IMR-90 (cell line): ENCODE measurements around the gene IL22. TPM values are rescaled to one million over a fixed set of nuclear protein-coding genes. Genes with fewer than 3 reads are reported as not detected.

ENCODE experiments used
- ATAC-seq: fragments of 200-7000 bp; cut with Tn5 transposase; 2 replicates; pipeline ENCODE4 v1.9.1; 2020; ENCODE audit warnings: low read depth, mild to moderate bottlenecking, moderate library complexity
- BruUV-seq: library from RNA; stranded (reverse); fragments of 400-500 nt; replicated peaks from 2 replicates; lab custom pipeline; 2021; lab: Mats Ljungman, UMichigan
- CTCF ChIA-PET: fragments of 300-600 bp; formaldehyde crosslinking; extraction: SDS; loops from one replicate; lab custom pipeline; 2021; ENCODE audit warnings: antibody characterized with exemption; lab: Yijun Ruan, JAX
- POLR2A ChIA-PET: fragments of 300-600 bp; sonication (Branson Sonifier 250); formaldehyde crosslinking; loops from one replicate; lab custom pipeline; 2022; ENCODE audit warnings: antibody characterized with exemption; ENCODE audit not compliant: unreplicated experiment; lab: Charles Lee
- DNase-seq: peaks from one replicate; pipeline ENCODE4 v3.0.0; 2013
- H2AFZ ChIP-seq: replicated peaks from 2 replicates; pipeline ENCODE3; 2013; ENCODE audit warnings: low read length, mild to moderate bottlenecking; ENCODE audit not compliant: poor library complexity
- H2AK5ac ChIP-seq: 2 replicates; pipeline ENCODE4 v1.6.1; 2013; ENCODE audit warnings: low read depth, low read length, inconsistent platforms
- H2AK9ac ChIP-seq: replicated peaks from 2 replicates; pipeline ENCODE3; 2013; ENCODE audit warnings: mild to moderate bottlenecking, low read depth, low read length, moderate library complexity; ENCODE audit not compliant: poor library complexity
- H2BK120ac ChIP-seq: 2 replicates; pipeline ENCODE4 v1.6.1; 2013; ENCODE audit warnings: low read depth, low read length, inconsistent platforms
- H2BK15ac ChIP-seq: 3 replicates; pipeline ENCODE4 v1.6.1; 2013; ENCODE audit warnings: low read depth, low read length, inconsistent platforms
- H2BK20ac ChIP-seq: 2 replicates; pipeline ENCODE4 v1.6.1; 2013; ENCODE audit warnings: low read depth, mild to moderate bottlenecking, inconsistent platforms, low read length, moderate library complexity
- H2BK5ac ChIP-seq: 2 replicates; pipeline ENCODE4 v1.6.1; 2013; ENCODE audit warnings: mild to moderate bottlenecking, low read depth, low read length, inconsistent platforms; ENCODE audit not compliant: poor library complexity, severe bottlenecking
- H3K14ac ChIP-seq: replicated peaks from 2 replicates; pipeline ENCODE4 v1.6.1; 2013; ENCODE audit warnings: low read depth, low read length, inconsistent platforms
- H3K18ac ChIP-seq: 2 replicates; pipeline ENCODE4 v1.6.1; 2013; ENCODE audit warnings: low read depth, low read length, control low read depth
- H3K23ac ChIP-seq: 2 replicates; pipeline ENCODE4 v1.6.1; 2013; ENCODE audit warnings: low read depth, low read length, inconsistent platforms
- H3K27ac ChIP-seq: 2 replicates; pipeline ENCODE4 v1.5.1; 2013; ENCODE audit warnings: mild to moderate bottlenecking, control low read depth, low read length; ENCODE audit not compliant: insufficient read depth
- H3K27me3 ChIP-seq: 2 replicates; pipeline ENCODE4 v1.6.1; 2013; ENCODE audit warnings: low read length; ENCODE audit not compliant: control insufficient read depth, insufficient read depth
- H3K36me3 ChIP-seq: 2 replicates; pipeline ENCODE4 v1.6.1; 2013; ENCODE audit warnings: low read length, mixed read lengths; ENCODE audit not compliant: control insufficient read depth, insufficient read depth
- H3K4ac ChIP-seq: 2 replicates; pipeline ENCODE4 v1.6.1; 2013; ENCODE audit warnings: low read depth, low read length, inconsistent platforms
- H3K4me1 ChIP-seq: 2 replicates; pipeline ENCODE4 v1.6.1; 2013; ENCODE audit warnings: low read length, mixed read lengths; ENCODE audit not compliant: control insufficient read depth, insufficient read depth
- H3K4me2 ChIP-seq: 2 replicates; pipeline ENCODE4 v1.6.1; 2013; ENCODE audit warnings: low read depth, mild to moderate bottlenecking, control low read depth, low read length, moderate library complexity
- H3K4me3 ChIP-seq: 2 replicates; pipeline ENCODE4 v1.5.1; 2013; ENCODE audit warnings: low read depth, mild to moderate bottlenecking, control low read depth, low read length, moderate library complexity; ENCODE audit not compliant: insufficient read depth
- H3K56ac ChIP-seq: 2 replicates; pipeline ENCODE4 v1.6.1; 2013; ENCODE audit warnings: low read length, inconsistent platforms; ENCODE audit not compliant: insufficient read depth; ENCODE audit errors: extremely low read depth
- H3K79me1 ChIP-seq, 2 experiments: 2 replicates each; pipeline ENCODE4 v1.6.1; 2013; ENCODE audit warnings: low read length in 2 of 2, inconsistent platforms in 1 of 2, low read depth in 1 of 2
- H3K9ac ChIP-seq: 2 replicates; pipeline ENCODE4 v1.6.1; 2013; ENCODE audit warnings: low read depth, low read length, control low read depth
- H3K9me1 ChIP-seq: 2 replicates; pipeline ENCODE4 v1.6.1; 2013; ENCODE audit warnings: low read length, inconsistent platforms; ENCODE audit not compliant: insufficient read depth
- H3K9me3 ChIP-seq: 2 replicates; pipeline ENCODE4 v1.6.1; 2013; ENCODE audit warnings: low read length; ENCODE audit not compliant: control insufficient read depth, insufficient read depth
- H4K20me1 ChIP-seq: 2 replicates; pipeline ENCODE4 v1.6.1; 2013; ENCODE audit warnings: low read length, inconsistent platforms; ENCODE audit not compliant: insufficient read depth
- H4K5ac ChIP-seq: 2 replicates; pipeline ENCODE4 v1.6.1; 2013; ENCODE audit warnings: mild to moderate bottlenecking, low read depth, low read length, control low read depth
- H4K8ac ChIP-seq, 2 experiments: 2 replicates each; pipeline ENCODE4 v1.6.1; 2013; ENCODE audit warnings: low read depth in 2 of 2, low read length in 2 of 2, control low read depth in 1 of 2, inconsistent platforms in 1 of 2
- H4K91ac ChIP-seq: 2 replicates; pipeline ENCODE4 v1.6.1; 2013; ENCODE audit warnings: low read depth, low read length, inconsistent platforms; ENCODE audit not compliant: insufficient read depth
- CEBPB ChIP-seq: IDR thresholded peaks from 2 replicates; pipeline ENCODE4 v1.6.1; 2012; ENCODE audit warnings: low read depth, low read length, improper control_type of control experiment
- FOS ChIP-seq: fragments of 150-350 bp; IDR thresholded peaks from 2 replicates; pipeline ENCODE4 v1.6.1; 2016; ENCODE audit warnings: low read depth, low read length
- POLR2A ChIP-seq: IDR thresholded peaks from 2 replicates; pipeline ENCODE4 v1.6.1; 2012; ENCODE audit warnings: mild to moderate bottlenecking, low read depth, low read length
- WGBS, 2 experiments: methylation state at CpG; one replicate each; pipeline versions ENCODE4 v1.1.5 to v1.1.7; 2013; ENCODE audit warnings: missing lambda C conversion rate in 2 of 2; ENCODE audit not compliant: insufficient read length in 1 of 2; ENCODE audit errors: extremely low coverage in 2 of 2; 5-methylcytosine and 5-hydroxymethylcytosine counted together
- dilution Hi-C: fragments of 300-500 bp; cut with HindIII; formaldehyde crosslinking; loops from one replicate; pipeline ENCODE4 v1.14.3; 2018; ENCODE audit warnings: low sequenced_read_pairs; ENCODE audit not compliant: unreplicated experiment
- in situ Hi-C: fragments of 300-500 bp; cut with MboI; formaldehyde crosslinking; loops from 3 replicates; pipeline ENCODE4 v1.14.3; 2019; ENCODE audit warnings: low sequenced_read_pairs, inconsistent platforms, mixed read lengths
- intact Hi-C: fragments of 100-400 bp; cut with micrococcal nuclease; formaldehyde crosslinking; loops from 2 replicates; pipeline ENCODE4 v1.10.0; 2022
- polyA plus RNA-seq, 3 experiments: library from polyadenylated mRNA; depleted of rRNA; stranded (reverse); fragments of >200 nt; gene quantifications; 2 replicates each; pipeline ENCODE4 v1.2.3, GENCODE V29; 2012; ENCODE audit warnings: low replicate concordance in 1 of 3
- total RNA-seq: library from RNA; depleted of rRNA; stranded (reverse); fragments of >200 nt; gene quantifications from 2 replicates; pipeline ENCODE4 v1.2.3, GENCODE V29; 2012

IL22 gene
- total and polyA plus RNA-seq, 2 of the 4 experiments (the other 2 are of a cell fraction) = not detected

DNA sequence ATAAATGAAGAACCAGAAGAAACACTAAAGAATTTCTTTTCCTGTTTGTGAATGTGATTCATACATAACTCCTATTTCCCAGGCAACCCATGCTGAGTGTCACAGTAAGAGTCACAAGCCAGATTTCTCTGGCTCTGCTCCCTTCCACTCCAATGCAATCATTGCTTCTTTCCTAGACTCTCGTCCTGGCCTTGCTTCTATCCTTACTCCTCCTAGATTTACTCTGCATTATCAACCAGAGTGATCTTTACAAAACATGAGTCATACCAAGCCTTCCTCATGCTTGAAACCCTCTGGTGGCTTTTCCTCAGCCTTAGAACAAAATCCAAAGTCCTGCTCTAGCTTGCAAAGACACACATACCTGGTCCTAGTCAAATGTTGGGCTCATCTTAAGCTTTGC is 13.3 kb downstream of the IL22 start:
- Histone ChIP-seq H3K79me1 (no peaks in the 10 kb centered on the region), H4K20me1 (no peaks in the 10 kb centered on the region), H2AK5ac (no peak overlapping the region), H3K4me1 (peaks cover 8% of the 10 kb centered on the region), H3K56ac (no peak overlapping the region), H4K5ac (peak overlapping the region; percentile 49), H2BK5ac (peak overlapping the region; percentile 3), H2BK20ac (peak overlapping the region; percentile 38; the same call in 1 of the 2 replicates), H3K14ac (no peak overlapping the region), H3K4me2 (0 out of 2 replicates have a peak overlapping the region, but pooled peaks have one; percentile 35), H3K9me3 (no peaks in the 10 kb centered on the region), H4K8ac (no peak overlapping the region; a peak in 1 of 4 replicates), H2BK15ac (no peak overlapping the region), H3K23ac (no peak overlapping the region), H4K91ac (no peak overlapping the region), H2BK120ac (no peak overlapping the region), H2AK9ac (no peak overlapping the region), H3K9ac (no peak overlapping the region), H3K9me1 (0 out of 2 replicates have a peak, but pooled peaks cover 5% of the 10 kb centered on the region), H3K18ac (peak overlapping the region; percentile 13; the same call in 1 of the 2 replicates), H3K36me3 (no peaks in the 10 kb centered on the region), H3K27ac (no peak overlapping the region), H2AFZ (peak overlapping the region; percentile 2), H3K4ac (0 out of 2 replicates have a peak overlapping the region, but pooled peaks have one; percentile 1), H3K27me3 (no peaks in the 10 kb centered on the region), H3K4me3 (no peak overlapping the region)
- ATAC-seq (peak; percentile 77), DNase-seq (peak; percentile 82)
- no TSS peak for BruUV-seq
- intact Hi-C loops = loop anchor here (2.0 kb wide), 1 partner anchor 39 kb away; no protein-coding TSS in a partner anchor
- TF ChIP-seq FOS (peak; percentile 46; the same call in 1 of the 2 replicates), CEBPB (peak; percentile 10; the same call in 1 of the 2 replicates), POLR2A (no peak)
- in situ Hi-C loops = no loop called here
- dilution Hi-C loops = no loop called here
- WGBS, 2 experiments = 10% methylated on average over 1 of the region's 1 CpG; no CpG with 5 or more reads in 1 of the 2 experiments
- POLR2A ChIA-PET = no interaction called here
- CTCF ChIA-PET = no interaction called here
